T47D (cell line): ENCODE measurements around the gene CHRDL2.

Source experiments
- DNase-seq, 2 experiments: peaks; one replicate each; pipeline versions ENCODE4 v3.0.0 to v3.0.0-alpha.2; 2011 to 2012; ENCODE audit warnings: low read depth in 1 of 2, low spot score in 1 of 2
- JUND ChIP-seq: IDR thresholded peaks from 2 replicates; pipeline ENCODE4 v1.6.1; 2012; ENCODE audit warnings: low read depth
- in situ Hi-C: cut with HindIII; loops from 2 replicates; pipeline ENCODE4 v1.10.0; 2016; ENCODE audit warnings: low sequenced_read_pairs, low pct_unique_long_range_greater_than_20kb

The CHRDL2 gene

DNA sequence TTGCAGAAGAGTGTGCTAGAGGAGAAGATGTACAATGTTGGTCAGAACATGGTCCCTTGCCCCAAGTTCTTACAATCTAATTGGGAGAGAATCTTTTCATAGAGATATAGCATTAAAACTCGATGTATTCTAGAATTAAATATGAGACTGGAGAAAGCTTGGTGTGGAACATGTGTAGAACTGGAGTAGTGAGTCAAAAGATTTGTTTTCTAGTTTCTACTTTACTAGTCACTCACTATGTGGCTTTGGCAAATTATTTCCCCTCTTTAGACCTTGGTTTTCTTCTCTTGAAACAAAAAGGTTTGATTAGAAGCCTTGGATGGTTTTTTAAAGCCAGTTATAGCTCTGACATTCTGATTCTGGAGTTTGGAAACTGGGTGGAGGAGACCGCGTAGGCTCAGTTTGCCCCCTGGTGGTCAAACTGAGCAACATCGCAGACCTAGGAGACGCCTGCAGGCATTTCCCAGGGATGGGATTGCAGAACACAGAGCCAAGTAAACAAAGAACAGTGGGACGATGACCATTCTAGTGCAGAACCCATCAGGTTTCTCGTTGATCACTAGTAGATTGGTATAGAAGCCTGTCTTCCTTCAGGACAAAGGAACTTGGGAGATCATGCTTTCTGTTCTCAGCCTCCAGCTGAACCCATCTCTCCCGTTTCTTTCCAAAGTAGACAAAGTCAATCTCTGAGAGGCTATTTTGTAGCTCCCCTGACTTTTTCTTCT, 8.5 kb upstream of the CHRDL2 start:
- DNase-seq: peak; percentile 82 to 88
- in situ Hi-C loops: no loop called here
- TF ChIP-seq JUND: no peak

DNA sequence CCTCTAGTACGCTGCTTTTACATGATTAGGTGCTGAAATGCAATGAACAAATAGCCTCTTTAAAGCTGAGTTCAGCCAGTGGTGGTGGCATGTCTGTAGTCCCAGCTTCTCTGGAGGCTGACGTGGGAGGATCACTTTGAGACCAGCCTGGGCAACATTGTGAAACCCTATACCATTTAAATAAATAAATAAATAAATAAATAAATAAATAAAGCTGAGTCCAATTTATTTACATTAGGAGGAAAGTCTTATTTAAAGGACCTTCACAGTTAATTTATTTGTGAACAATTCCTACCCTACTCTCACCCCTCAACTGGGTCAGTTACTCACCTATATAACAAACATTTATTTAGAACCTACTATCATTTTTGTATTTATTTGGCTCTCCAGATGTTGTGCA, 4.8 kb upstream of the CHRDL2 start:
- no peak for DNase-seq
- in situ Hi-C loops: no loop called here
- no peak for TF ChIP-seq JUND

DNA sequence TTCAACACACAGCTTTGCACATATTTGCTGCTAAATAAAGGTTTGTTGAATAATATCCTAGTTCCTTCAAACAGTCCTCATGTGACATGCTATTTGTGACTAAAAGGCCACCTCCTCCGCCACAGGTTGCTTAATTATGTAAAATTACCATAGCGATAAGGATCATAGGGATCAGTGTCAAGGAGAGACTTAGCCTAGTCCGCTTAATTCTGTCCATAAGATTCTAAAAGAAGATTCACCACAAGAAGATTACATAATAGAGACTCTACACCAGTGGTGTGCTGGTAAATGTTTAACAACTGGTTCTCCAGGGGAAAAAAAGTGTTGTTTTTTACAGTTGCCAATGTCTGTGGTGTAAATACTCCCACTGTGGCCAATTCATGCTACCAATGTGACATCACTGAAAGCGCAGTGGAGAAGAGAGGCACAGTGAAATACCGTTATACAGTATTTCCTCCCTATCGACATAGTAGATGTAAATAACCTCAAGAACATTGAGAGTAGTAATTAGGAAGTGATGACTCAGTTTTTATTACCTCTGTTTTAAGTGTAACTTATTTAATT, 4.2 kb upstream of the CHRDL2 start:
- in situ Hi-C loops: no loop called here
- no peak for TF ChIP-seq JUND
- DNase-seq: no peak

DNA sequence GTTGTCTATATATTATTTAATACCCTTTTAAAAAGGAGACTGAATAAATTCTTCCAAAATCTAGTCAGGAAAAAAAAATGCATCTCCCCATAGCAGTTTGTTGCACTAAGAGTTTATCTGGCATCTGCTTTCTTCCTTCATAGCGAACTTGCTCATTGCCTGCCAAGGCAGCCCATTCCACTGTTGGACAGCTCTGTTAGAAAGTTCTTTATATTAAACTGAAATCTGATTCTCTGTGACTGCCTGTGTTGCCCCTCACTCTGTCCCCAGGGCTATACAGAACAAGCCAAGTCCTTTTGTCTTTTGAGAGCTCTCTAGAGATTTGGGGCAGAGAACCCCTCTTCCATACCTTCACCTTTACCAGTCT, 3.3 kb upstream of the CHRDL2 start:
- no peak for TF ChIP-seq JUND
- DNase-seq: no peak
- in situ Hi-C loops: no loop called here

DNA sequence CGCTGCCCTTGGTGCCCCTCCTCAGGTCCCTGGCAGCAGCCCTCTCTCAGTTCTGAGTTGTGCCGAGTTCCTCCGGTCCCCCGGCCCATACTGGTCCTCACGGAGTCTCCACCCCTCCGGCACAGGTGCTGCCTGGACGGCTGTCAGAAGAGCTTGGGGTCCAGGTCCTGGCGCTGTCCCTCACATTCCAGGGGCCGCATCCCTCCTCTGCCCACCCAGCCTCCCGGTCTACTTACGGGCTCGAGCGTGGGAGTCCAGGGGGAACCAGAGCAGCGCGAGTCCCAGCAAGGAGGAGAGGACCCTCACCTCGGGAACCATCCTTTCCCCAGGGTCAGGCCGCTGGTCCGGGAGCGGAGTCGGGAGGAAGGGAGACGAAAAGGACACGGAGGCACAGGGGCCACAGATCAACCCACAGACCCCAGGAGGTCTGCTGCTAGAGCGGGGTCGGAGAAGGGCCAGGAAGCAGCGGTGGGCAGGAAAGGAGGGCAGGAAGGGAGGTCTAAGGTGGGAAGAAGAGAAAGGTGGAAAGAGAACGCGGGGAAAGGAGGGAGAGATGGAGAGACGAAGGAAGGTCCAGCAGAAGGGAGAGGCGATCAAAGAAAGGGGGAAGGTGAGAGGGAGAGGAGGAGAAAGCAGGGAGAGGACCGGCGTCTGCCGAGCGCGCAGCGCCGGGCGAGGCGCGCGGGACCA, 510 bp downstream of the CHRDL2 start:
- in situ Hi-C loops: no loop called here
- no peak for DNase-seq
- no peak for TF ChIP-seq JUND

DNA sequence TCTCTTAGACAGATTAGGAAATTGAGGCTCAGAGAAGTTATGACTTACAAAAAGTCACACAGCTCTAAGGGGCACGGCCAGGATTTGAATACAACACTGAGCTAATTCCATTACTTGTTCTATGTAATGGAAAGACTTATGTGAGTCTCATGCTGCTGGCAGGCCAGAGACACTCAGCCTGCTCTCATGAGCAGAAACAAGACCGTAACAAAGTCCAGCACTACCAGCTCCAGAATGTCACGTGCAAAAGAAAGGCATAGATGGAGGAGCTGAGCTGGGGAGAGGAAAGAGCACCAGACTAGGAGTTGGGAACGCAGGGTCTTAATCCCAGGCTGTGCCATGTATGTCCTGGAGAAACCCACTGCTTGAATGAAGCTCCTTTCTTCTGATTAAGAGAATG, 1.8 kb downstream of the CHRDL2 start:
- no peak for DNase-seq
- no peak for TF ChIP-seq JUND
- in situ Hi-C loops: no loop called here

DNA sequence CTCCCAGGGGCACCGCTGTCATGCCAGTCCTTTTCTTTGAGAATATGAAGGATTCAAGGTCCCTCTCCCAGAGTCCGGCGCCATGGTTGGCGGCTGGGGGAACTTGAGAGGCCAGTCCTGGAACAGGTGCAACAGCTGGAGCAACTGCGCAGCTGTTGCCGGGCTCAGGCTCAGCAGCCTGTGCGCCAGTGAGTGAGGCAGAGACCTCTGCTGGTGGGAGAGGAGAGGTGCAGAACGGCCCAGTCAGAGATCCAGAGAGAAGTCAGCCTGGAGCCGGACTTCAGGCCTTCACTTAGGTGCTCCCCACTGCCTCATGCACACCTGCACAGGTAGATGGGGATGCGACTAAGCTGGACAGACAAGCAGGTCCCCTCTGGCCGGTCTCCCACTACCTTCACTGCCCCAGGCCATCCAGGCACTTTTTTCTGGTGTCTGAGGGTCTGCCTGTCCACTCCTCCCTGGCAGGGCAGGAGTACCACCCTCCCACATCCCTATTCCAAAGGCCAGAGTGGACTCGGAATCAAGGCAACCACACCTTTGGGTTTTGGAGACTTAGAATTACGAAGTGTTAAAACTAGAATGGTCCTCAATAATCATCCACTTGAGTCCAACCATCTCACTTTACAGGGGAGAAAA, 4.6 kb downstream of the CHRDL2 start:
- DNase-seq: peak; percentile 90 to 98
- TF ChIP-seq JUND: no peak
- in situ Hi-C loops: no loop called here

DNA sequence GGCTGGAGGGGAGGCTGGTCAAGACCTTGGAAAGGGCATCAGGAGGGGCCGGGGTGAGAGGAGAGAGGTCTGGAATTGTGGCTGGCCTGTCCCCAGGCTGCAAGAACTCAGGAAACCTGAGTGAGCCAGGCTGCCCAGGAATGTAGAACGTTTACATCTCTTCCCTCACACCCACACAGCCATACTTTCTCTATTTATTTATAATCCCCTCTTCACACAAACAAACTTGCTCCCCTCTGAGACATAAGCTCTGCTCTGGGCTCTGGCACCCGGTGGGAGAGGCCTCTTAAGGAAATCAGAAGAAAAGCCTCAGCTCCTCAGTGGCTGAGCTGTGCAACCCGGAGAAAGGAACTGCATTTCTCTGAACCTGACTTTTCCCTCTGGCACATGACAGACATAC, 5.5 kb downstream of the CHRDL2 start:
- TF ChIP-seq JUND: no peak
- in situ Hi-C loops: no loop called here
- DNase-seq: no peak

DNA sequence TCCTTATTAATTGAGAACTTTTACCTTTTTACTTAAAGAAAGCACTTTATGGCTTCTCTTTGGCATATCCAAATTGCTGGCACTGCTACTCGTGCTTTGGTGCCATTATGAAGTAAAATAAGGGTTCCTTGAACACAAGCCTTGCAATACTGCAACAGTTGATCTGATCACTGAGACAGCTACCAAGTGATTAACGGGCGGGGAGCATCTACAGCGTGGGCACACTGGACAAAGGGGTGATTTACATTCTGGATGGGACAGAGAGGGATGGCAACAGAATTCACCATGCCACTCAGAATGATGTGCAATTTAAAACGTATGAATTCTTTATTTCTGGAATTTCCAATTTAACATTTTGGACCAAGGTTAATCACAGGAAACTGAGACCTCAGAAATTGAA, 7.7 kb downstream of the CHRDL2 start:
- TF ChIP-seq JUND: no peak
- in situ Hi-C loops: no loop called here

DNA sequence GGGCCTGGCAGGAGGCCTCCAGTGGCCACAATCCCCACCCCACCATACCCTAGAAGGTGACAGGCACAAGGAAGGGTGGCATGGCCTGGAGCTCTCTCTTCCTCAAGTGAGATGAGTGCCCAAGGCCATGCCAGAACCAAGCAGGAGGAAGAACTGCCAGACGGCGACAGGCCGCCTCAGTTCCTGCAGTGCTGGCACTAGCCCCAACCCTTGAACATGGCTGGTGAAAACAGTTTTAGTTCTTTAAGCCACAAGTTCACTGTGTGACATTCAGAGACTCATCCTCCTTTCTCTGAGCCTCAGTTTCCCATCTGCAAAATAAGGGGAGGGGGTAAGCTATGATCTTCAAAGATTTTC, 9.8 kb downstream of the CHRDL2 start:
- no peak for TF ChIP-seq JUND
- in situ Hi-C loops: no loop called here
- no peak for DNase-seq

More for the DNA sequence above, 7.7 kb downstream of the CHRDL2 start:
- no peak for DNase-seq

DNA sequence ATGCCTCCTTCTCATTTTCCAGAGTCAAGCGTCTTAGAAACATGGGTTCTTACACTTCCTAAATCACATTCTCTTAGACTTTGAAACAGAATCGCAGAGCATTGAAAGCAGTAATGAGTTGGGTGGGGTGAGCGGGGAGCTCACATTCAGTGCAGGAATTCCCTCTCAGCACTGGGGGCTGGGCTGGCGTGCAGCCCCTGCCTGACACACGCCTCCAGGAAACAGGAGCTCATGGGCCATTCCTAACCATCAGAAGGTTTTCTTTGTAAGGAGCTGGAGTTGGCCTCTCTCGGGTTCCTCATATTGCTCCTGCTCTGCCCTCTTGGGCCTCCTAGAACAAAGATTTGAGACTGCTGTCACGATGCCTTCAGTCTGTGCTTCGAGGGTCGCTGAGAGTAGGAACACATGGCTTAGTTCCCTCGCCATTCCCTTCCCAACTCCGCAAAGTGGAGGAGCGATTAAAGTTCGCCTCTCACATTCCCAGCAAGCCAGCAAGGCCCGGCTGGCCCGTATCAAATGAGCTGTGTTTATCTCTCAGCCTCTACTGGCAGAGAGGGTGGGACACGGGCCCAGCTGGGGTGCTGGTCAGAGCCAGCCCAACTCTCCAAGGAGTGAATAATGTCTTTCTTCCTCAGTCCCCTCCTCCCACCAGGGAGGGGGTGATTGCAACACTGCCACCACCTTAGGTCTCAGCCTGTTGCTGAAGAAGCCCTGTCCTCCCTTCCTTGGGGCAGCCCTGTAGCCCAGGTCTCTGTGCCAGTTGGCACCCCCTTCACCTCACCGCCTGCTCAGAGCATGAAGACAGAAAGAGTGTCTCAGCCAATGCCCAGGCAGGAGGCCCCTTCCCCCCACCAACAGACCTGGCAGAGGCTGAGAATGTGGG, 10.4 kb downstream of the CHRDL2 start:
- in situ Hi-C loops: no loop called here
- DNase-seq: no peak
- TF ChIP-seq JUND: no peak

DNA sequence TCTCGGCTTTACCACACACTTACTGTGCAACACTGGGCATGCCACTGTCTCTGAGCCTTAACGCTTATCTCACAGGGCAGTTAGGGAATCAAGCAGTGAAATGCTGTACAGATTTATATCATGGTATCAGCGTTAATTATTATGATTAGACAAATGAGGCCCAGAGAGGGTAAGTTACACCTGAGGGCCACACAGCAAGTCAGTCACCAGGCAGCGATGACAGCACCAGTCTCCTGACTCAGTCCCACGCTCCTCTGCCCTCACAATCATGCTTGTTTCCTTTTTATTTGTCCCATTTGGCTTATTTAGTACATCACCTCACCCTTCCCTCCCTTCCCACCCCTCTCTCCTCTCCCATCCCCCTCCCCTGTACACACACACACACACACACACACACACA, 12.2 kb downstream of the CHRDL2 start:
- in situ Hi-C loops: no loop called here
- no peak for TF ChIP-seq JUND
- no peak for DNase-seq
